ENCODE measurements around the gene IGSF11.

IGSF11 gene

GRCh38 chr3:118943597-118943996 is 91.0 kb downstream of the IGSF11 start:
- no peak overlapping the region for H3K4me3 ChIP-seq (replicated peaks; ENCODE audit: insufficient read depth, low read length)
- H3K27me3 ChIP-seq (ENCODE audit: insufficient read depth, poor library complexity, severe bottlenecking): no peaks in the 10 kb centered on the region
- no peak for TF ChIP-seq REST (IDR thresholded peaks at IDR 0.05; ENCODE audit: insufficient replicate concordance, low read depth)
- no peak for TF ChIP-seq GABPA (IDR thresholded peaks at IDR 0.05; ENCODE audit: low read depth)
- no peak for TF ChIP-seq POLR2AphosphoS5 (IDR thresholded peaks at IDR 0.05; ENCODE audit: low read depth)
- TF ChIP-seq, protein P1, sequence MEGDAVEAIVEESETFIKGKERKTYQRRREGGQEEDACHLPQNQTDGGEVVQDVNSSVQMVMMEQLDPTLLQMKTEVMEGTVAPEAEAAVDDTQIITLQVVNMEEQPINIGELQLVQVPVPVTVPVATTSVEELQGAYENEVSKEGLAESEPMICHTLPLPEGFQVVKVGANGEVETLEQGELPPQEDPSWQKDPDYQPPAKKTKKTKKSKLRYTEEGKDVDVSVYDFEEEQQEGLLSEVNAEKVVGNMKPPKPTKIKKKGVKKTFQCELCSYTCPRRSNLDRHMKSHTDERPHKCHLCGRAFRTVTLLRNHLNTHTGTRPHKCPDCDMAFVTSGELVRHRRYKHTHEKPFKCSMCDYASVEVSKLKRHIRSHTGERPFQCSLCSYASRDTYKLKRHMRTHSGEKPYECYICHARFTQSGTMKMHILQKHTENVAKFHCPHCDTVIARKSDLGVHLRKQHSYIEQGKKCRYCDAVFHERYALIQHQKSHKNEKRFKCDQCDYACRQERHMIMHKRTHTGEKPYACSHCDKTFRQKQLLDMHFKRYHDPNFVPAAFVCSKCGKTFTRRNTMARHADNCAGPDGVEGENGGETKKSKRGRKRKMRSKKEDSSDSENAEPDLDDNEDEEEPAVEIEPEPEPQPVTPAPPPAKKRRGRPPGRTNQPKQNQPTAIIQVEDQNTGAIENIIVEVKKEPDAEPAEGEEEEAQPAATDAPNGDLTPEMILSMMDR (IDR thresholded peaks at IDR 0.05; ENCODE audit: insufficient read depth, low read length): no peak
- no peak for TF ChIP-seq SPI1 (IDR thresholded peaks at IDR 0.05; ENCODE audit: borderline replicate concordance, low read depth)
- DNase-seq (ENCODE audit: low read depth in 1 of 2, low spot score in 1 of 2): no peak
- no peak overlapping the region for H3K27ac ChIP-seq (replicated peaks)

- no peak for TF ChIP-seq POLR2AphosphoS5 (IDR thresholded peaks at IDR 0.05; ENCODE audit: low read depth)
- TF ChIP-seq REST (IDR thresholded peaks at IDR 0.05; ENCODE audit: insufficient replicate concordance, low read depth): no peak
- TF ChIP-seq, protein P1 (IDR thresholded peaks at IDR 0.05; ENCODE audit: insufficient read depth, low read length): no peak
- TF ChIP-seq SPI1 (IDR thresholded peaks at IDR 0.05; ENCODE audit: borderline replicate concordance, low read depth): no peak
- no peak for TF ChIP-seq GABPA (IDR thresholded peaks at IDR 0.05; ENCODE audit: low read depth)
- no peaks in the 10 kb centered on the region for H3K27me3 ChIP-seq (ENCODE audit: insufficient read depth, poor library complexity, severe bottlenecking)
- H3K27ac ChIP-seq (replicated peaks): no peak overlapping the region
- no peak for DNase-seq (ENCODE audit: low read depth in 1 of 2, low spot score in 1 of 2)
- no peak overlapping the region for H3K4me3 ChIP-seq (replicated peaks; ENCODE audit: insufficient read depth, low read length)
Observed at GRCh38 chr3:118942671-118943070, 92.0 kb downstream of the IGSF11 start.

DNA sequence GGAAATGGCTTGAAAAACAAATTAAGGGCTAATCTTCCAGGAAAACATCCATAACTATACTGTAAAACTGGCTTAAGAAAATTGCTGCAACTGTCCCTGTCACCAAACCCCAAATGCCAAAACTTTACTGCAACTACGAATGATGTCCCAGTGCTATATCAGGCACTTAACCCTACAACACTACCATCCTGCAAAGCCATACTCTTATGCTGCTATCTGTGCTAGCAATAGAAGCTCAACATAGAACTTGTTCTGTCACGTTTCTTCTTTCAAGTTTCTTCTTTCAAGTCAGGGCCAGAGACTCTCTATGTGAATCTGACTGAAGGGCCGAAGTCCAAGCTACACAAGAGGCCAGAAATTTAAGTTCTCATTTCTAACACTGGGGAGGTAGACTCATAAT is 92.5 kb downstream of the IGSF11 start:
- DNase-seq (ENCODE audit: low read depth in 1 of 2, low spot score in 1 of 2): no peak
- TF ChIP-seq SPI1 (IDR thresholded peaks at IDR 0.05; ENCODE audit: borderline replicate concordance, low read depth) (no peak), GABPA (IDR thresholded peaks at IDR 0.05; ENCODE audit: low read depth) (no peak), POLR2AphosphoS5 (IDR thresholded peaks at IDR 0.05; ENCODE audit: low read depth) (no peak), REST (IDR thresholded peaks at IDR 0.05; ENCODE audit: insufficient replicate concordance, low read depth) (no peak)
- TF ChIP-seq, protein P1 (IDR thresholded peaks at IDR 0.05; ENCODE audit: insufficient read depth, low read length): no peak
- Histone ChIP-seq H3K4me3 (replicated peaks; ENCODE audit: insufficient read depth, low read length) (no peak overlapping the region), H3K27ac (replicated peaks) (no peak overlapping the region), H3K27me3 (ENCODE audit: insufficient read depth, poor library complexity, severe bottlenecking) (no peaks in the 10 kb centered on the region)
